Activated CD8-positive, alpha-beta T cell treated with anti-CD3 and anti-CD28 coated beads for 36 hours (primary cell): ENCODE data around the gene ADM2. TPM values are rescaled to one million over a fixed set of nuclear protein-coding genes. Genes with fewer than 3 reads are reported as not detected.

Experiments
- ATAC-seq: fragments of 200-7000 bp; cut with Tn5 transposase; one replicate; pipeline ENCODE4 v1.10.0; 2021; ENCODE audit warnings: mild to moderate bottlenecking, moderate library complexity
- CTCF ChIA-PET: fragments of 350-600 bp; sonication (Branson Sonifier 250); formaldehyde crosslinking; loops from one replicate; lab custom pipeline; 2021; ENCODE audit warnings: antibody characterized with exemption; lab: Charles Lee
- POLR2A ChIA-PET: fragments of 350-600 bp; sonication (Branson Sonifier 250); formaldehyde crosslinking; loops from one replicate; lab custom pipeline; 2021; ENCODE audit warnings: antibody characterized with exemption; lab: Charles Lee
- DNase-seq: peaks from one replicate; pipeline ENCODE4 v3.0.0-alpha.2; 2020
- H3K27ac Mint-ChIP-seq: one replicate; pipeline ENCODE4 v1.8.0; 2021; ENCODE audit warnings: mild to moderate bottlenecking, mixed read lengths
- H3K27me3 Mint-ChIP-seq: one replicate; pipeline ENCODE4 v1.8.0; 2021; ENCODE audit warnings: mixed read lengths
- H3K36me3 Mint-ChIP-seq: one replicate; pipeline ENCODE4 v1.8.0; 2021; ENCODE audit warnings: low read depth, mixed read lengths
- H3K4me1 Mint-ChIP-seq: one replicate; pipeline ENCODE4 v1.8.0; 2021; ENCODE audit warnings: low read depth, mixed read lengths
- H3K4me3 Mint-ChIP-seq: one replicate; pipeline ENCODE4 v1.8.0; 2021; ENCODE audit warnings: mild to moderate bottlenecking, moderate library complexity, mixed read lengths
- H3K9me3 Mint-ChIP-seq: one replicate; pipeline ENCODE4 v1.8.0; 2021; ENCODE audit warnings: mixed read lengths
- CTCF ChIP-seq: fragments of 200-600 bp; IDR thresholded peaks from one replicate; pipeline ENCODE4 v1.8.0; 2022; ENCODE audit warnings: antibody characterized with exemption, mild to moderate bottlenecking
- intact Hi-C: fragments of 100-400 bp; cut with micrococcal nuclease; formaldehyde crosslinking; loops from one replicate; pipeline ENCODE4 v1.10.0; 2022
- total RNA-seq, 2 experiments: library from RNA; stranded (reverse); gene quantifications; one replicate each; pipeline ENCODE4 v1.2.3, GENCODE V29; 2021

Gene ADM2
- total RNA-seq, 2 experiments from 2014 or later, result 5.5 to 6.8 TPM

- no peak for TF ChIP-seq CTCF
- ChIA-PET POLR2A (interaction anchor here (1.5 kb wide), 1 partner anchor 13 kb away, joined by 5 read pairs; no protein-coding TSS in a partner anchor), CTCF (interaction anchor here (0.7 to 1.2 kb wide), 3 partner anchors 10 to 39 kb away, joined by 3 read pairs; no protein-coding TSS in a partner anchor)
- peaks cover 7% of the 10 kb centered on the region for H3K4me1 Mint-ChIP-seq
- no peaks in the 10 kb centered on the region for H3K36me3 Mint-ChIP-seq
- DNase-seq (no peak), ATAC-seq (no peak)
- no peaks in the 10 kb centered on the region for H3K27me3 Mint-ChIP-seq
- H3K27ac Mint-ChIP-seq, result no peak overlapping the region
- no peak overlapping the region for H3K4me3 Mint-ChIP-seq
- intact Hi-C loops, result no loop called here
- no peaks in the 10 kb centered on the region for H3K9me3 Mint-ChIP-seq
Measured at GRCh38 chr22:50487290-50488005, 6.1 kb downstream of the ADM2 start.

DNA sequence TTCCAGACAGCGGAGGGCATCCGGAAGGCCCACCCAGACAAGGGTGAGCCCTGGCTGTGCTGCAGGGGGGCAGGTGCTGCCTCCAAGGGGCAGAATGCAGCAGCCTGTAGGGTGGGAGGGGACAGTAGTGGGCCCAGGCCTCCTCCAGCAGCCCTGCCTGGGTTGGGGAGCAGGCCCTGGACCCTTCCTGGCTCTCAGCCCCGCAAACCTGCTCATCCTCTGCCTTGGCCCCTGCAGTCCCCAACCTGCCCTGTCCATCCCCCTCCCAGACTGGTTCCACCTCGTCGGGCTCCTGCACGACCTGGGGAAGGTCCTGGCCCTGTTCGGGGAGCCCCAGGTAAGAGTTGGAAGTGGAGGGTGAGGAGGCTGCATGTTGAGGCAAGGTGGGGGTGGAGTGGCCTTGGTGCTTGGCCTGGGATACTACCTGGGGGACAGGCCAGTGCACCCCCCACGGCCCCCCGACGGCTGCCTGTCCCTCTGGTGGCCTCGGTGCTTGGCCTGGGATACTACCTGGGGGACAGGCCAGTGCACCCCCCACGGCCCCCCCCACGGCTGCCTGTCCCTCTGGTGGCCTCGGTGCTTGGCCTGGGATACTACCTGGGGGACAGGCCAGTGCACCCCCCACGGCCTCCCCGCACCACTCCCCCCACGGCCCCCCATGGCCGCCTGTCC is 6.8 kb downstream of the ADM2 start:
- no peak overlapping the region for H3K4me3 Mint-ChIP-seq
- H3K36me3 Mint-ChIP-seq, result no peaks in the 10 kb centered on the region
- no peak for TF ChIP-seq CTCF
- no peak for DNase-seq
- no peak overlapping the region for H3K27ac Mint-ChIP-seq
- no peaks in the 10 kb centered on the region for H3K9me3 Mint-ChIP-seq
- peaks cover 7% of the 10 kb centered on the region for H3K4me1 Mint-ChIP-seq
- POLR2A ChIA-PET, result interaction anchor here (1.5 kb wide), 1 partner anchor 12 kb away, joined by 5 read pairs; no protein-coding TSS in a partner anchor
- CTCF ChIA-PET, result no interaction called here
- ATAC-seq, result no peak
- H3K27me3 Mint-ChIP-seq, result no peaks in the 10 kb centered on the region
- intact Hi-C loops, result no loop called here

DNA sequence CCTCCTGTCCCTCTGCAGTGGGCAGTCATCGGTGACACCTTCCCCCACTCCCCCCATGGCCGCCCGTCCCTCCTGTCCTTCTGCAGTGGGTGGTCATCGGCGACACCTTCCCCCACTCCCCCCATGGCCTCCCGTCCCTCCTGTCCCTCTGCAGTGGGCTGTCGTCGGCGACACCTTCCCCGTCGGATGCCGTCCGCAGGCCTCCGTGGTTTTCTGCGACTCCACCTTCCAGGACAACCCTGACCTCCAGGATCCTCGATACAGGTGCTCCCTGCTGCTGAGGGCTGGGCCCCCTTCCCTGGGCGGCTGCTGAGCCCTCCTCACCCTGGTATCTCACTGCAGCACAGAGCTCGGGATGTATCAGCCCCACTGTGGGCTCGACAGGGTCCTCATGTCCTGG is 7.5 kb downstream of the ADM2 start:
- no peak for TF ChIP-seq CTCF
- Mint-ChIP-seq H3K4me3 (no peak overlapping the region), H3K9me3 (no peaks in the 10 kb centered on the region), H3K4me1 (peaks cover 7% of the 10 kb centered on the region), H3K27me3 (no peaks in the 10 kb centered on the region), H3K27ac (no peak overlapping the region), H3K36me3 (no peaks in the 10 kb centered on the region)
- CTCF ChIA-PET, result no interaction called here
- intact Hi-C loops, result no loop called here
- ATAC-seq, result no peak
- no peak for DNase-seq
- POLR2A ChIA-PET, result no interaction called here

GRCh38 chr22:50489363-50490243 is 8.3 kb downstream of the ADM2 start:
- POLR2A ChIA-PET, result interaction anchor here (1.0 kb wide), 1 partner anchor 29 kb away, joined by 3 read pairs; no protein-coding TSS in a partner anchor
- no peak for DNase-seq
- Mint-ChIP-seq H3K4me3 (no peak overlapping the region), H3K9me3 (no peaks in the 10 kb centered on the region), H3K27ac (no peak overlapping the region), H3K4me1 (peaks cover 7% of the 10 kb centered on the region), H3K36me3 (no peaks in the 10 kb centered on the region), H3K27me3 (no peaks in the 10 kb centered on the region)
- intact Hi-C loops, result no loop called here
- ATAC-seq, result no peak
- TF ChIP-seq CTCF, result no peak
- CTCF ChIA-PET, result no interaction called here
